Heart left ventricle (tissue), 13 donors: ENCODE data around the gene KLK7.

Experiments used
- POLR2A ChIP-seq, 2 donors: fragments of 450-650 bp; IDR thresholded peaks; one replicate each; pipeline ENCODE4 v1.6.1; 2017; ENCODE audit warnings: antibody characterized with exemption in 2 of 2, mild to moderate bottlenecking in 2 of 2, moderate library complexity in 2 of 2
- TF ChIP-seq, protein P1 (sequence below), 12 donors: fragments of 200-600 bp; sonication (generic) in 4 of 12; IDR thresholded peaks; one replicate each; pipeline versions ENCODE4 v1.5.0 to v1.8.0; 2018 to 2022; ENCODE audit warnings: antibody characterized with exemption in 12 of 12, mild to moderate bottlenecking in 5 of 12
- donor health status: ischemic (EF 13 %, LVEDD 7.1; RV severe dilation, severe dysfunction).
- donor health status: DM: no; HTN: yes; CAD: no.
- donor health status: DM: no; HTN: no; CAD: no.
- donor health status: ischemic (EF 25% LVEDD 6.9; RV normal size, moderate dysfunction).
- donor health status: ischemic (EF 25% LVEDD 5.7; RV mildly dilated, moderate dysfunction).
- donor health status: ischemic (EF 35%, LVEDD 5.7; RV mildly dilated, moderate dysfunction).
- donor health status: nonischemic (EF 11% LVEDD 7.7; RV severe dilation, severe dysfunction).
- donor health status: DM: yes; HTN: yes; CAD: no.
- donor health status: PGD.
- donor health status: ischemic (EF 29% LVEDD 5.4; RV normal size, mild dysfunction).
- donor health status: nonischemic (EF 23%, LVEDD 6.1; RV moderate dilation, normal function).

DNA sequence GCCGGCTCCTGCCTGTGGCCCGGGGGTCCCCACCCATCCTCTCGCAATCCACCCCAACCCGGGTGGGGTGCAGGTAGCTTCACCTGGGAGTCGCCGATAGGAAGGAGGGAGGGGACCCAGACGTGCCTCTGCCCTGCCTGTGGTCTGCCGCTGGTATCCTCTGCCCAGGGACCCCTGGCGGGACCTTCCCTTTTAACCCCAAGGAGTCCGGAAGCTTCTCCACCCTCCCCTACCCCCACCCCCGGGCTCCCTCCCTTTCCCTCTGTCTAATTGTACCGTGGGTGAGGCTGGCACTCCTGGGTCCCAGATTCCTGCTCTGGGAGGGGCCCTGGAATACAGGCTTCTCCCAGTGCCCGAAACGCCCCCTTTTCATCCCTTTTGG, 35.8 kb upstream of the KLK7 start, which contains the start of gene KLK10:
- TF ChIP-seq, protein P1, sequence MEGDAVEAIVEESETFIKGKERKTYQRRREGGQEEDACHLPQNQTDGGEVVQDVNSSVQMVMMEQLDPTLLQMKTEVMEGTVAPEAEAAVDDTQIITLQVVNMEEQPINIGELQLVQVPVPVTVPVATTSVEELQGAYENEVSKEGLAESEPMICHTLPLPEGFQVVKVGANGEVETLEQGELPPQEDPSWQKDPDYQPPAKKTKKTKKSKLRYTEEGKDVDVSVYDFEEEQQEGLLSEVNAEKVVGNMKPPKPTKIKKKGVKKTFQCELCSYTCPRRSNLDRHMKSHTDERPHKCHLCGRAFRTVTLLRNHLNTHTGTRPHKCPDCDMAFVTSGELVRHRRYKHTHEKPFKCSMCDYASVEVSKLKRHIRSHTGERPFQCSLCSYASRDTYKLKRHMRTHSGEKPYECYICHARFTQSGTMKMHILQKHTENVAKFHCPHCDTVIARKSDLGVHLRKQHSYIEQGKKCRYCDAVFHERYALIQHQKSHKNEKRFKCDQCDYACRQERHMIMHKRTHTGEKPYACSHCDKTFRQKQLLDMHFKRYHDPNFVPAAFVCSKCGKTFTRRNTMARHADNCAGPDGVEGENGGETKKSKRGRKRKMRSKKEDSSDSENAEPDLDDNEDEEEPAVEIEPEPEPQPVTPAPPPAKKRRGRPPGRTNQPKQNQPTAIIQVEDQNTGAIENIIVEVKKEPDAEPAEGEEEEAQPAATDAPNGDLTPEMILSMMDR (IDR thresholded peaks at IDR 0.05), result no peak
- TF ChIP-seq POLR2A (IDR thresholded peaks at IDR 0.05), result no peak
